ENCODE measurements around the gene IPO7.
"Not testable (repeated sequence)": the region's sequence is repeated elsewhere in the genome, so short reads cannot be mapped to it uniquely, and the experiment has no call there.

The IPO7 gene

DNA sequence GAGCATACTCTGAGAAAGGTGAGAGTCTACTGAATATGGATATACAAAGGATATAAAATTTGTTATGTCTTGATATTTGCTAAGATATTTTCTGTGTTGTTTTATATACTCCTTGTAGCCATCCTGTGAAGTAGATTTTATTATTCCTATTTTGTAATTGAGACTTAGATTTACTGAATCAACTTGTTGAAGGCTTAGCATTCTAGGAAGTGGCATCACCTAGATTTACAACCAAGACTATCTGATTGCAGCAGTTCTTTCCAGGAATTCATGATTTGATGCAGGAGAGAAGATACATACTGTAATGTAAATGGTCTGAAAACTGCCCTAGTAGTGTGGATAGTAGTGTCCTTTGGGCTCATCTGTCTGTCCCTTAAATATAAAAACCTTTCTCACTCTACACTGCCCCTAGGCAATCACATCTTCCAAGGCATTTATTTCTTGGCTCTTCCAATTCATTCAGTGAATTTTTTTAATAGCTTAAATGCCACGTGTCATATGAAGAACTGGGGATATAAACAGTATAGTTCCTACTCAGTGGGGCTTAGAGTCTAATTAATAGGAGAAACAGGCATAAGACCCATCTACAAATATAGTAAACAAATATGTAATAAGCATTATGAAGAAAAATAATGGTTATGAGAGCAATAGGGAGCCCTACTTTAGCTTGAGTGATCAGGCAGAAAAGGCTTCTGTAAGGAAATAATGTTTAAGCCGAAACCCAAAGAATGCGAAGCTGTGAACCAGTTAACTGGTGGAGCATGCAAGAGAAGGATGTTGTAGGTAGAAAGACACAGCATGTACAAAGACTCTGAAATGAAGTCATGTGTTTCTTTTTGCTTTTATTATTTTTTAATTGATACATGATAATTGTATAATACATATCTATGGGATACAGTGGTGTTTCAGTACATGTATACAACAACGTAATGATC is 13.6 kb downstream of the IPO7 start:
- DNase-seq (ENCODE audit: low spot score): no peak

DNA sequence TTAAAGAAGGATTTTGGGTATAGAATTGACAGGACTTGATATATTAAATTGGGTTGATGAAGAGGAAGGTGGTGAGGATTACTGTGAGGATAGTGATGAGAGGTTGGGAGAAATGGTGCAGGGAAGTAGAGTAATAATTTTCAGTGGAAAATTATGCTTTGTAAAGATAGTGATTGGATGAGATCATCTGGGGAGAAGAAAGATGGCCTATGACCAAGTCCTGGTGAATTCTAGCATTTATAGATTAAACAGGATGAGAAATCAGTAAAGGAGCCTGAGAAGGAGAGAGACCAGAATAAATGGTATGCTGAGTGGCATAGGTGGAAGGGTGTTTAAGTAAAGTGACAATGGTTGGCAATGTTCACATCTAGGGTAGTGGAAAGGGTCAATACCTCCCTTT is 15.0 kb downstream of the IPO7 start:
- DNase-seq (ENCODE audit: low spot score): no peak

DNA sequence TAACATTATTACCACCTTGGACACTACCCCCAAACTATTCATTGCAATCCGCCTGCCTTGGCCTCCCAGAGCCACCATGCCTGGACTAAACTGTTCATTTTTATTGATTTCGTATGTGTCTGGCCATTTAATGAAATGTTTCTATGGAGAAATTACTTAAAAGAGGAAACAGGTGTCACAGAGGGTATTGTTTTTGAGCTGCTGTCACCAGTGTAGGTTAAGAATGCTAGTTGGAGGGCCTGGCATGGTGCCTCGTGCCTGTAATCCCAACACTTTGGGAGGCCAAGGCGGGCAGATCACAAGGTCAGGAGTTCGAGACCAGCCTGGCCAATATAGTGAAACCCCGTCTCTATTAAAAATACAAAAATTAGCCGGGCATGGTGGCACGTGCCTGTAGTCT is 17.4 kb downstream of the IPO7 start:
- not testable (repeated sequence) for DNase-seq (ENCODE audit: low spot score)

- DNase-seq (ENCODE audit: low spot score): no peak
These were observed 44.3 kb downstream of the IPO7 start for GRCh38 chr11:9428706-9429105.

DNA sequence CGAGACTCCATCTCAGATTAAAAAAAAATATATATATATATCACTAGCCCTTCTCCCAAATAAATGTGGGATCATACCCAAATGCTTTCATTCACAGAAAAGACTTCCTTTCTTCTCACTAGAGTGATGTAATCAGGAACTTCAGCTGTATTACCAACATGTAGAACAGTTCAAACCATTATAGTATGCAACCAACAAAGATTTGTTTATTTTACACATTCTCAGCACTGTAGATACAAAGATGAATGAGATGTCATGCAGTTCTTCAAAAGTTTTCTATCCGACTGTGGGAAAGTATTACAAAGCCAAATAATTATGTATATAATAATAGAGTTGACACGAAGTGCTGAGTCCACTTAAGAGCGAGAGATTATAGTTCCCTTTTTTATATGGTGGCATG is 54.2 kb downstream of the IPO7 start:
- DNase-seq (ENCODE audit: low spot score): no peak

- DNase-seq (ENCODE audit: low spot score): no peak
These were observed 61.8 kb downstream of the IPO7 start for GRCh38 chr11:9446230-9446629.

GRCh38 chr11:9448576-9449352 is 64.3 kb downstream of the IPO7 start:
- DNase-seq (ENCODE audit: low spot score): no peak

GRCh38 chr11:9452023-9452422 is 67.6 kb downstream of the IPO7 start:
- DNase-seq (ENCODE audit: low spot score): not testable (repeated sequence)

DNA sequence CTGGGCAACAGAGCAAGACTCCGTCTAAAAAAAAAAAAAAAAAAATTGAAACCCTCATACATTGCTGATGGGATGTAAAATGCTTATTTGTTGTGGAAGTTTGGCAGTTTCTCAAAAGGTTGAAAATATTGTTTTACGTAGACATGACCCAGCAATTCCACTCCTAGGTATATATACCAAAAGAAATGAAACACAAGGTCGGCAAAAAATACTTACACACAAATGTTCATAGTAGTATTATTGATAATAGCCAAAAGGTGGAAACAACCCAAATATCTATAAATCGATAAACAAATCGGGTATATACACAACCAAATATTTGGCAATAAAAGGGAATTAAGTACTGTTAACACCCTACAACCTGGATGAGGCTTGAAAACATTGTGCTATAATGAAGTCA is 71.3 kb downstream of the IPO7 start:
- no peak for DNase-seq (ENCODE audit: low spot score)

DNA sequence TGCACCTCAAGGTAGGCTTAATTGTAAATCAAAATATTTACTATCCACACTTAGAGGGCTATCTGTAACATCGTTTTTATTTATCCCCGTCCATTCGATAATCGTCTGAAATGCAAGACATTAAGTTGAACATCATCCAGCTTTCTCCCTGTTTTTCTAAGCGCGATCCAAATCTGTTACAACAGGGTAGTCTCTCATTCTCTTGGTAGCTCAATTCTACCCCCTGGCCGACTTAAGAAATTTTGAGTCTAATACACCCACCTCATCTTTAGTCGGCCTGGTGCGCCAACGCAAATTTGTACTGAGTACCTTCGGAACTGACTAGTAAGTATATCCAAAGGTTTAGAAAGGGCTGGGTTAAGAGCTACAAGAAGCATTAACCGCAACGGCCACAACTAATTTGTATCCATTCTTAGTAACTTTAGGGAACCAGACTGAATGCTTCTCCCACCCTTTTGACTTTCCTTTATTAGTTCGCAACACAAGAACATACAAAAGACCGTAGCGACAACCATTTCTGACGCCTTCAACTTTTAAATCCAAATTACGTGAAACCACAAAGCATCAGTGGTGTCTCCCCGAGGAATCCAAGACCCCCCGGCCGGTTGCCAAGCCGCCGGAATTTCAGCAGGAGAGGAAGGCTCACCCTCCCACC is 75.3 kb downstream of the IPO7 start:
- peak; percentile 42 for DNase-seq (ENCODE audit: low spot score)

GRCh38 chr11:9460322-9461062 is 76.0 kb downstream of the IPO7 start, which contains the start of gene ZNF143:
Gene ZNF143 (plus strand): TSS chr11:9461012. CDS start chr11:9471309, 10,297 bp downstream.
- DNase-seq (ENCODE audit: low spot score): peak; percentile 100

- peak; percentile 93 for DNase-seq (ENCODE audit: low spot score)
These were observed 76.8 kb downstream of the IPO7 start for GRCh38 chr11:9461063-9461759.

DNA sequence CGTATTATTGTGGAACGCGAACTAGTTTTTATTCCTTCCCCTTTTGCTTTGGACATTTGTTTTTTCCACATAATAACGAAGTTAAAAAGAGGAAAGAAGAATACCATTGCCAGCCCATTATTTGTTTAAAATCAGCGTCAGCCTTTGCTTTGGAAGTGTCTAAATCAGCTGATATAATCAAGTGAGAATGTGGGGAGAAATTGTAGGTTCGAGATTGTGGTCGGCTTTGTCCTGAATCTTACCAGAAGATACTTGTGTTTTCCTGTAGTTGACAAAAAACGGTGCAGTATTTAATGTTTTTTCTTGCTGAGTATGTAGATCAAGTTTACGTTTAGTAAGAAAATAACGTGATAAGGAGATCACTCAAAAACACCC is 77.3 kb downstream of the IPO7 start:
- DNase-seq (ENCODE audit: low spot score): peak; percentile 22

DNA sequence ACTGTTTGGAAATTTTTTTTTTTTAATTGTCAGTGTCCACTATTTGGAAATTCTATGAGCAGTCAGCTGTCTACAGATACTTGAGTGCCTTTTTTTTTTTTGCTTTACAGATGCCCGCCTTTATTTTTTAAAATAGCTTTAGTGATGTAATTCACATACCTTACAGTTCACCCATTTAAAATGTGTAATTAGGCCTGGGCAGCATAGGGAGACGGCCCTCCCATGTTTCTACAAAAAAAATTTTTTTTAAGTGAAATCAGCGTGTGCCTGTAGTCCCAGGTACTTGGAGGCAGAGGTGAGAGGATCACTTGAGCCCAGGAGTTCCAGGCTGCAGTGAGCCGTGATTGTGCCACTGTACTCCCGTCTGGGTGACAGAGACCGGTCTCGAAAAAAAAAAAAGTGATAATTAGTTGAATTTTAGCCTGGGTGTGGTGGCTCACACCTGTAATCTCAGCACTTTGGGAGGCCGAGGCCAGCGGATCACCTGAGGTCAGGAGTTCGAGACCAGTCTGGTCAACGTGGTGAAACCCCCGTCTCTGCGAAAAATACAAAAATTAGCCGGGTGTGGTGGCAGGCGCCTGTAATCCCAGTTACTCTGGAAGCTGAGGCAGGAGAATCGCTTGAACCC is 77.8 kb downstream of the IPO7 start:
- no peak for DNase-seq (ENCODE audit: low spot score)

DNA sequence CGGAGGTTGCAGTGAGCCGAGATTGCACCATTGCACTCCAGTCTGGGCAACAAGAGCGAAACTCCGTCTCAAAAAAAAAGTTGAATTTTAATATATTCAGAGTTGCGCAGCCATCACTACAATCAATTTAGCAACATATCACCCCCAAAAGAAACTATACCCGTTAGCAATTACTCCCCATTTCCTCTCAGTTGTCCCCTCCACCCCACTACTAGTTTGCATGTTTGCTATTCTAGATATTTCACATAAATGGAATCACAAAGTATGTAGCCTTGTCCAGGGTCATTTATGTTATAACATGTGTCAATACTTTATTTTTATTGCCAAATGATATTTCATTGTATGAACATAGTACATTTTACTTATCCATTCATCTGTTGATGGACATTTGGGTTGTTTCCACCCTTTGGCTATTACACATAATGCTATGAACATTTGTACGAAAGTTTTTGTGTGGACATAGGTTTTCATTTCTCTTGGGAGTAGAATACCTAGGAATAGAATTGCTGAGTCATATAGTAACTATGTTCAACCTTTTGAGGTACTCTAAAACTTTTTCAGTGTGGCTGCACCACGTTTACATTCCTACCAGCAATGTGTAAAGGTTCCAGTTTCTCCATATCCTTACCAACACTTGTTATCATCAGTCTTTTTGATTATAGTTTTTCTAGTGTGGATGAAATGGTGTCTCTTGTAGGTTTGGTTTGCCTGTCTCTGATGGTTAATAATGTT is 78.5 kb downstream of the IPO7 start:
- DNase-seq (ENCODE audit: low spot score): no peak

DNA sequence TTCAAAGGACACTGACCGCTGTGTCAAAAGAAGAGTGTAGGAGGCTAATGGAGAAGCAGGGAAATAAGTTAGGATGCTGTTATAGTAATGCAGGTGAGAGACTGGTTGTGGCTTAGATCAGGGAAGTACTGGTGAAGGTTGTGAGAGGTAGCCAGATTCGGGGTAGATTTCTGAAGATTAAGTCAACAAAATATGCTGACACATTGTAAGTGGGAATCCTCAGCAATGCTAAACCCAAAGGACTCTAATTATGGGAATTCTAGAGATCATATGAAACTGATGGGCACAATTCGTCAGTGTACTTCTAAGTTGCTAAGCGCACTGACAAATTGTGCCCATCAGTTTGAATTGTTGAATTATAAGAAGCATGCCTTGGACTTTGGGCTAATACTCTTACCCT is 86.3 kb downstream of the IPO7 start:
- DNase-seq (ENCODE audit: low spot score): no peak

DNA sequence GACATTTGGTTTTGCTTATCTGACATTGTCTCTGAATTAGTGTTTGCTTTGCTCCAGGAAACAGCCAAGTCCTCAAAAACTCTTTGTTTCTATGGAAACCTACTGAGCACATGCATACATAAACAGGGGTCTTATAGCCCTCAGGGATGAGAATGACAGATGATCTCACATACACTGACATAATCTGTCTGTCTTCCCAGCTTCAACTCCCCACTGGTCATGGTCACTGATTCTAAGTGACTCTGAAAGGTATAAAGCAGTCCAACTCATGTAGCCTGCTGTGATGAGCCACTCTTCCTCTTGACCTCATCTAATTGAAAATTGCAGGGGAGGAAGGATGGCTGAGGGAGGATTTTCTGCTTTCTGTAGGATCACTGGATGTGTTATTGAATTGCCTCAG is 89.0 kb downstream of the IPO7 start:
- no peak for DNase-seq (ENCODE audit: low spot score)

GRCh38 chr11:9479899-9480298 is 95.4 kb downstream of the IPO7 start:
- no peak for DNase-seq (ENCODE audit: low spot score)

GRCh38 chr11:9489080-9489765 is 104.8 kb downstream of the IPO7 start:
- no peak for DNase-seq (ENCODE audit: low spot score)
